ENCODE measurements around the gene CANT1.

- TF ChIP-seq TAF1 (conservative IDR thresholded peaks at IDR 0.05) (no peak), CTCF (IDR thresholded peaks at IDR 0.05; ENCODE audit: low read depth, low read length, missing input control) (no peak), MAX (IDR thresholded peaks at IDR 0.05) (no peak), FOXA1 (IDR thresholded peaks at IDR 0.05) (no peak), NR2F2 (IDR thresholded peaks at IDR 0.05) (no peak)
Observed at GRCh38 chr17:78988152-78988551, 21.4 kb downstream of the CANT1 start.

All from liver (tissue), 3 donors.